Measurements from ENCODE around the gene SH2D4B. TPM values are rescaled to one million over a fixed set of nuclear protein-coding genes. Genes with fewer than 3 reads are reported as not detected.

The SH2D4B gene
- polyA plus RNA-seq, 1 experiment, result not detected

- ChIA-PET POLR2A (no interaction called here), CTCF (no interaction called here)
These were observed 92.6 kb downstream of the SH2D4B start for GRCh38 chr10:80630324-80630723.

GRCh38 chr10:80632742-80633141 lies 95.0 kb downstream of the SH2D4B start:
- TF ChIP-seq CTCF (IDR thresholded peaks at IDR 0.05; ENCODE audit: low read depth, low read length), result no peak
- Histone ChIP-seq H3K27ac (ENCODE audit: low read depth, low read length) (no peak overlapping the region), H3K9me3 (ENCODE audit: control insufficient read depth, insufficient read depth, low read length) (no peaks in the 10 kb centered on the region), H3K4me3 (ENCODE audit: low read depth, low read length) (no peak overlapping the region), H3K27me3 (ENCODE audit: control insufficient read depth, insufficient read depth, low read length) (no peaks in the 10 kb centered on the region)
- ChIA-PET POLR2A (no interaction called here), CTCF (no interaction called here)
- no peak for DNase-seq (ENCODE audit: low read depth, low spot score)

More at GRCh38 chr10:80630324-80630723, 92.6 kb downstream of the SH2D4B start:
- Histone ChIP-seq H3K9me3 (ENCODE audit: control insufficient read depth, insufficient read depth, low read length) (no peaks in the 10 kb centered on the region), H3K4me3 (ENCODE audit: low read depth, low read length) (no peak overlapping the region), H3K27ac (ENCODE audit: low read depth, low read length) (no peak overlapping the region), H3K27me3 (ENCODE audit: control insufficient read depth, insufficient read depth, low read length) (no peaks in the 10 kb centered on the region)
- TF ChIP-seq CTCF (IDR thresholded peaks at IDR 0.05; ENCODE audit: low read depth, low read length), result no peak
- no peak for DNase-seq (ENCODE audit: low read depth, low spot score)

DNA sequence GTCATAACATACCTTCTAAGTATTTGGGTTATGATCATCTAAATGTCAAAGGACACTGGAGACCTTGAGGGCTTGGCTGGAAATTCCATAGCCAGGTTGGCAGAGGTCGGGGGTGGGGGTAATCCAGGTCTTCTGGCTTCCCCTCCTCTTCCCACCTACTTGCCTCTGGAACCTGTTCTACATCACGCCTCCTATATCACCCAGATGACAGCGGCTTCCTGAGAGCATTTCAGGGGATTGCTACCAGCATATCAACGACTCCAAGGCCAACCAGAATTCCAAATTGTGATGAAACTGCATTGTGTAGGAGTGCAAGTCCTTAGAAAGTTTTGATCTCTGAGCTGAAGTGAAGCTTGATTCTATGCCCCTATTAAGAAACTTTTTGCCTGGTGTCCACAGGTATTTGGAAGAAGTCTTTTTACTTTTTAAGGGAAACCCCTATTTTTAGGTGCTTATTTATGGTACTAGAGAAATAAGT lies 95.7 kb downstream of the SH2D4B start:
- POLR2A ChIA-PET, result no interaction called here
- Histone ChIP-seq H3K27ac (ENCODE audit: low read depth, low read length) (no peak overlapping the region), H3K4me3 (ENCODE audit: low read depth, low read length) (no peak overlapping the region), H3K27me3 (ENCODE audit: control insufficient read depth, insufficient read depth, low read length) (no peaks in the 10 kb centered on the region), H3K9me3 (ENCODE audit: control insufficient read depth, insufficient read depth, low read length) (no peaks in the 10 kb centered on the region)
- CTCF ChIA-PET, result interaction anchor here (2.0 kb wide), 1 partner anchor 29 kb away, joined by 6 read pairs; no protein-coding TSS in a partner anchor
- no peak for TF ChIP-seq CTCF (IDR thresholded peaks at IDR 0.05; ENCODE audit: low read depth, low read length)
- no peak for DNase-seq (ENCODE audit: low read depth, low spot score)

- Histone ChIP-seq H3K27ac (ENCODE audit: low read depth, low read length) (no peak overlapping the region), H3K27me3 (ENCODE audit: control insufficient read depth, insufficient read depth, low read length) (no peaks in the 10 kb centered on the region), H3K4me3 (ENCODE audit: low read depth, low read length) (no peak overlapping the region), H3K9me3 (ENCODE audit: control insufficient read depth, insufficient read depth, low read length) (no peaks in the 10 kb centered on the region)
- DNase-seq (ENCODE audit: low read depth, low spot score), result no peak
- no peak for TF ChIP-seq CTCF (IDR thresholded peaks at IDR 0.05; ENCODE audit: low read depth, low read length)
- ChIA-PET CTCF (interaction anchor here (2.0 kb wide), 1 partner anchor 29 kb away, joined by 6 read pairs; no protein-coding TSS in a partner anchor), POLR2A (no interaction called here)
These were observed 96.2 kb downstream of the SH2D4B start for GRCh38 chr10:80633910-80634309.

DNA sequence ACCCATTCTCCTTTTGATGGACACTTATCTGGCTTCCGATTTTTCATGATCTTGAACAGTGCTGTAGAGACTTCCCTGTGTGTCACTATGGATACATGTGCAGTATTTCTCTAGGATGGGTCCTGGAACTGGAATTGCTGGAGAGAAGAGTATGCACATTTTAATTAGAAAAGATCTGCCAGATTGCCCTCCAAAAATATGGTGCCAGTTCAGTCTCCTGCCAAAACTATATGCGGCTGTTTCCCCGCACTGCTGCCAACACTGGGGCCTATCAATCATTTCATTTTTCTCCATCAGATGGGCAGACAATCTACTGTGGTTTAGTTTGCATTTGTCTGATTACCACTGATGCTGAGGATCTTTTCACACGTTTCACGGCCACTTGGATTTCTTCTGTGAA lies 105.0 kb downstream of the SH2D4B start:
- no peak for TF ChIP-seq CTCF (IDR thresholded peaks at IDR 0.05; ENCODE audit: low read depth, low read length)
- H3K9me3 ChIP-seq (ENCODE audit: control insufficient read depth, insufficient read depth, low read length), result no peaks in the 10 kb centered on the region
- H3K4me3 ChIP-seq (ENCODE audit: low read depth, low read length), result no peak overlapping the region
- CTCF ChIA-PET, result interaction anchor here (4.5 kb wide), 1 partner anchor 21 kb away, joined by 13 read pairs; no protein-coding TSS in a partner anchor
- no peak for DNase-seq (ENCODE audit: low read depth, low spot score)
- no peak overlapping the region for H3K27ac ChIP-seq (ENCODE audit: low read depth, low read length)
- H3K27me3 ChIP-seq (ENCODE audit: control insufficient read depth, insufficient read depth, low read length), result no peaks in the 10 kb centered on the region
- POLR2A ChIA-PET, result no interaction called here
